ENCODE measurements around the gene COPZ1.
A peak's percentile ranks its signal among the peaks of the same experiment; 100 is the strongest.

COPZ1 gene

DNA sequence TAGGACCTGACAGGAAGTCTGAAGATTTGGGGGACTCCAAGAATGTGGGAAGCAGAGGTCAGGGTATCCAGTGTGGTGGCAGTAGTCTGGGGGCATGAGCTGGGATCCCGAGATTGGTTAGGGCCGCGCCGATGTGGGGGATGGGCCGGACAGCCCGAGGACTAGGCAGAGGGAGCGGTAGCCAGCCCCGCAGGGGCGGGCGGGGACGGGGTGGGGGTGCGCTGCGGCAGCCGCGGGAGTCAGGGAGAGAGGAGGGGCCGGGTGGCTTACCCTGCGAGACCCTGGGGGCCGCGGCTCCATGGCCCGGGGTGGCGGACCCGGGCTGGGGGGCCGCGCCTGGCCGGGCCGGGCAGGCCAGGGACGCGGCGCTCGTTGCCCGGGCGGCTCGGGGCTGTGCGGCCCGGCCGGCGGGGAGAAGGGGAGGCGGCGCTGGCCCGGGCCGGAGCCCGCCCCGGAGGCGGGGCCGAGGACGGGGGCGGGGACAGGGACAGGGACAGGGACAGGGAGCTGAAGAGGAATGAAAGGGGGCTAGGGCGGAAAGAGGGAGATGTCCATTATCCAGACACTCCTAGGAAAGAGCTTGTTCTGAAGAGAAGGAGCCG, 54.0 kb downstream of the COPZ1 start:
- TF ChIP-seq, protein P1, sequence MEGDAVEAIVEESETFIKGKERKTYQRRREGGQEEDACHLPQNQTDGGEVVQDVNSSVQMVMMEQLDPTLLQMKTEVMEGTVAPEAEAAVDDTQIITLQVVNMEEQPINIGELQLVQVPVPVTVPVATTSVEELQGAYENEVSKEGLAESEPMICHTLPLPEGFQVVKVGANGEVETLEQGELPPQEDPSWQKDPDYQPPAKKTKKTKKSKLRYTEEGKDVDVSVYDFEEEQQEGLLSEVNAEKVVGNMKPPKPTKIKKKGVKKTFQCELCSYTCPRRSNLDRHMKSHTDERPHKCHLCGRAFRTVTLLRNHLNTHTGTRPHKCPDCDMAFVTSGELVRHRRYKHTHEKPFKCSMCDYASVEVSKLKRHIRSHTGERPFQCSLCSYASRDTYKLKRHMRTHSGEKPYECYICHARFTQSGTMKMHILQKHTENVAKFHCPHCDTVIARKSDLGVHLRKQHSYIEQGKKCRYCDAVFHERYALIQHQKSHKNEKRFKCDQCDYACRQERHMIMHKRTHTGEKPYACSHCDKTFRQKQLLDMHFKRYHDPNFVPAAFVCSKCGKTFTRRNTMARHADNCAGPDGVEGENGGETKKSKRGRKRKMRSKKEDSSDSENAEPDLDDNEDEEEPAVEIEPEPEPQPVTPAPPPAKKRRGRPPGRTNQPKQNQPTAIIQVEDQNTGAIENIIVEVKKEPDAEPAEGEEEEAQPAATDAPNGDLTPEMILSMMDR (IDR thresholded peaks at IDR 0.05; ENCODE audit: low read length, missing control alignments) = no peak
- peak overlapping the region; percentile 59 for H3K4me3 ChIP-seq (replicated peaks; ENCODE audit: low read depth, low read length)
- DNase-seq (ENCODE audit: low read depth) = peak; percentile 34

DNA sequence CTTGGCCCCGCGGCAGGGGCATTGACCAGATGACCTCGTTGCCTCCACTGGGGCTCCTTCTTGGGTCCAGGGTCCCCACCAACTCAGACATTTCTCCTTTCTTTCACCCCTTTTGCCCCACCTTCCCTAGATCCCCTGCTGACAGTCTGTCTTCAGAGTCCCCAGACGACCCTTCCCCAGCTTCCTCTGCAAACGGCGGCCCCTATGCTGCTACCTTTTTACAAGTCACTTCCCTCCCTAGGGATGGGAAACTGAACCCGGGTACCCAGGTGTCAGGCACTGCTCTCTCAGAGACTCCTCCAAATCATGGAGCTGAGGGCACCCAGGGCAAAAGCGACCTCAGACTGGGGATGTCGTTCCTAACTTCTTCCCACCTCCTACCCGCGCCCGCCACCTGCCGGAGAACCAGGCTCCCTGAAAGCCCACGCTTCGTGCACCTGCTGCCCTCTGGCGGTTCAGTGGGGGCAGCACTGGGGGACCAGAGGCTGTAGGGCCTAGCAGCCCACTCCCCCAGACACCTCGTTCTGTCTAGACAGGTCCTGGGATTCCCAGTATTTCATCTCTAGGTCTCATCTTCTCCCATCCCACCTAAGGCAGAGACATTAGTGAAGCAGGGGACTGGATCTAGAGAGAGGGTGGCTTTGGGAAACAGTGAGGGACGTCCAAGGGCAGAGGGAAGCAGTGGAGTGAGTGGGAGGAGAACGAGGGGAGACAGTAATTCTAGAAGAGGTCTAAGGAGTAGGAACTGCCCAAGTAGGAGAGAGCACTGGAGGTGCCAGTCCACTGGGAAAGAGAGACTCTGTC, 54.7 kb downstream of the COPZ1 start:
- peak; percentile 87 for DNase-seq (ENCODE audit: low read depth)
- peak overlapping the region; percentile 59 for H3K4me3 ChIP-seq (replicated peaks; ENCODE audit: low read depth, low read length)
- TF ChIP-seq, protein P1 (IDR thresholded peaks at IDR 0.05; ENCODE audit: low read length, missing control alignments) = no peak

DNA sequence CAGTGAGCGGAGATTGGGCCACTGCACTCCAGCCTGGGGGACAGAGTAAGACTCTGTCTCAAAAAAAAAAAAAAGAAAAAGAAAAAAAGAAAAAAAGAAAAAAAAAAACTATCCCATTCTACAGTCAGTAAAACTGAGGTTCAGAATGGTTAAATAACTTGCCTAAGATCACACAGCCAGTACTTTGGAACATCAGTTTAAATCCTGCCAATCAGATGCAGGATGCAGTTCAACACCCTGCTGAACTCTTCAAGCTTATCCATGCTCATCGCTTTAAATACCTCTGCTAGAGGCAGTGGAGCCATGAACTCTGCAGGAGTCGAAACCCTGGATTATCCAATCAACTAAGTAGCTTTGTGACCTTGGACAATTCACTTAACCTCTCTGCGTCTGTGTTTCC, 56.2 kb downstream of the COPZ1 start:
- TF ChIP-seq, protein P1 (IDR thresholded peaks at IDR 0.05; ENCODE audit: low read length, missing control alignments) = no peak
- H3K4me3 ChIP-seq (replicated peaks; ENCODE audit: low read depth, low read length) = no peak overlapping the region
- DNase-seq (ENCODE audit: low read depth) = no peak

DNA sequence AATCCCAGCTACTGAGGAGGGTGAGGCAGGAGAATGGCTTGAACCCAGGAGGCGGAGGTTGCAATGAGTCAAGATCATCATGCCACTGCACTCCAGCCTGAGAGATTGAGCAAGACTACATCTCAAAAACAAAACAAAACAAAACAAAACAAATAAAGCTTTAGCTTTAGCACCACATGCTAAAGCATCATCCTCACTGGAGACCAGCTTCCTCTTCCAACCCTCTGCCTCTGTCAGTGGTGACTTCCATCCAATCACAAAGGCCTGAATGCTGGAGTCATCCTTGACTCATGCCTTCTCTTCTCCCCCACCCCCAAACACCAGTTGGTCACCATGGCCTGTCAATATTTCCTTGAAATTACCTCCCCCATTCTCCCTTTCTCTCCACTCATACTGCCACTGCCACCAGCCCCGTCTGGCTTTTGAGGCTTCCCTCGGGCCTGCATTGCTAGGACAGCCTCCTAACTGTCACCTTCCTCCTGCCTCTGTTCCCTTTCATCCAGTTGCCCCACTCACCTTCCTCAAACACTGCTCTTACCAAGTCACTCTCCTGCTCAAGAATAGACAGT, 58.2 kb downstream of the COPZ1 start:
- TF ChIP-seq, protein P1 (IDR thresholded peaks at IDR 0.05; ENCODE audit: low read length, missing control alignments) = no peak
- peak; percentile 72 for DNase-seq (ENCODE audit: low read depth)
- no peak overlapping the region for H3K4me3 ChIP-seq (replicated peaks; ENCODE audit: low read depth, low read length)

DNA sequence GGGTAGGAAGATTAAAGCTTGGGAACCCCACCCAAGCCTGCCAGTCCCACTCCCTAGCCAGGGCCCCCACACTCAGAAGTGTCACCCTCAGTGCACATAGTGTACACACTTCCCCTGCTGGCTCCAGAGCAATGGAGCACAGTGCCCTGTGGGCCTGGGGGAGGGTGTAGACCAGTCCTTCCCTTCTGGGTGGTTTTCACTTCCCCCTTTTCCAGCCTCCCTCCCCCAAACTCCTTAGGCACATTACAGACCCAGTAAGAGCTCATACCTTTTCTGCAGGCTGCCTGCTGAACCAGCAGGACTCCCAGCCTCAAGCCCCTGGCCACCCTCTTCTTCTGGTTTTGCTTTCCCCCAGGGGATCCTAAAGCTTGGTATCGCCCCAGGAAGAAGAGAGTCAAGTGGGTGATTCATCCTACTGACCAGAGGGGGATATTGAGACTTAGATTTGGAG, 59.7 kb downstream of the COPZ1 start, which contains the start of gene ZNF385A:
Gene ZNF385A, minus strand, starts transcription at position 143 of the 451 bp plus-strand sequence. CDS start 219 bp downstream, outside the sequence.
- no peak within 1 kb of the TSS for H3K4me3 ChIP-seq (replicated peaks; ENCODE audit: low read depth, low read length)
- no peak for DNase-seq (ENCODE audit: low read depth)
- TF ChIP-seq, protein P1 (IDR thresholded peaks at IDR 0.05; ENCODE audit: low read length, missing control alignments) = no peak

DNA sequence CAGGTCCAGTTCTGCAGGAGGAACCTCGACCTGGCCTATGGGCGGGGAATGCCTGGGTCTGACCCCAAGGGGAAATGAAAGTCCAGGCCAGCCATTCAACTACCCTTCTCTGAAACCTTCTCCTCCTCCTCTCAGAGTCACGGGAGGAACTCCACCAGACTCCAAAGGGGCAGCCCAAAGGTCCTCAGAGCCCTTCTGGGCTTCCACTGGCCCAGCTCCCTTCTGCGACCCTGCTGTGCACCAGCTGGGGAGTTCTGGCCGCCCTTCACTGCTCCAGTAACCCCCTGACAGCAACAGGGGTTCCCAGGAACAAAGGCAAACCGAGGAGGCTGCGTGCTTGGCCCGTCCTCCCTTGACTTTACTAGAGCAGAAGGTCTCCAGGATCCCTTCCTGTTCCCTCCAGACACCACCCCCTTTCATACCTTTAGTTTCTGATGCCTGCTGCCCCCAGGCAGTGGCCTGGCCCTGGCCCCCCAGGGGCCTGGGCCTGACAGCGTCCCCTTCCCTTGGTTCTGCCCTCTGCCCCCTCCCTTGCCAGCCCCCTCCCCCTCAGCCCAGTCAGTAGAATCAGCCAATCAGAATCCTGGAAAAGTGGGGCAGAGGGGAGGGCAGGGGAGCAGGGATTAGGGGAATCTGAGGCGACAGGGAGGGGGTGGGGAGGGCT, 60.5 kb downstream of the COPZ1 start:
- no peak overlapping the region for H3K4me3 ChIP-seq (replicated peaks; ENCODE audit: low read depth, low read length)
- no peak for DNase-seq (ENCODE audit: low read depth)
- TF ChIP-seq, protein P1 (IDR thresholded peaks at IDR 0.05; ENCODE audit: low read length, missing control alignments) = no peak
